GM23338 (cell line): ENCODE measurements around the gene TMEM154.

Experiments
- CREB1 ChIP-seq: fragments of 250-450 bp; sonication (Bioruptor Pico); IDR thresholded peaks from 2 replicates; pipeline ENCODE4 v1.5.0; 2020; ENCODE audit warnings: low read depth, mild to moderate bottlenecking, moderate library complexity
- EZH2 ChIP-seq: fragments of 200-600 bp; sonication (generic); IDR thresholded peaks from one replicate; pipeline ENCODE4 v1.8.0; 2017; ENCODE audit warnings: antibody characterized with exemption, mild to moderate bottlenecking, low read depth; ENCODE audit not compliant: unreplicated experiment
- EZH2phosphoT487 ChIP-seq: fragments of 200-600 bp; sonication (generic); IDR thresholded peaks from one replicate; pipeline ENCODE4 v1.8.1; 2018; ENCODE audit warnings: antibody characterized with exemption; ENCODE audit not compliant: unreplicated experiment
- NANOG ChIP-seq: IDR thresholded peaks from 2 replicates; pipeline ENCODE4 v1.6.1; 2016; ENCODE audit warnings: antibody characterized with exemption, borderline replicate concordance
- POLR2AphosphoS5 ChIP-seq: IDR thresholded peaks from 2 replicates; pipeline ENCODE4 v1.6.1; 2016; ENCODE audit warnings: antibody characterized with exemption, low read depth
- REST ChIP-seq: IDR thresholded peaks from one replicate; pipeline ENCODE4 v1.6.1; 2018; ENCODE audit warnings: antibody characterized with exemption; ENCODE audit not compliant: unreplicated experiment
- TF ChIP-seq, protein P1 (sequence below), 2 experiments: fragments of 200-600 bp in 1 of 2; sonication (generic) in 1 of 2; conservative IDR thresholded peaks; 2 replicates each; pipeline versions ENCODE4 v1.5.1 to v1.6.1; 2016 to 2017; ENCODE audit warnings: antibody characterized with exemption in 2 of 2, low read depth in 2 of 2, mild to moderate bottlenecking in 2 of 2, moderate library complexity in 1 of 2
- TF ChIP-seq, protein P2 (sequence below): IDR thresholded peaks from 2 replicates; pipeline ENCODE4 v1.6.1; 2016; ENCODE audit warnings: antibody characterized with exemption

DNA sequence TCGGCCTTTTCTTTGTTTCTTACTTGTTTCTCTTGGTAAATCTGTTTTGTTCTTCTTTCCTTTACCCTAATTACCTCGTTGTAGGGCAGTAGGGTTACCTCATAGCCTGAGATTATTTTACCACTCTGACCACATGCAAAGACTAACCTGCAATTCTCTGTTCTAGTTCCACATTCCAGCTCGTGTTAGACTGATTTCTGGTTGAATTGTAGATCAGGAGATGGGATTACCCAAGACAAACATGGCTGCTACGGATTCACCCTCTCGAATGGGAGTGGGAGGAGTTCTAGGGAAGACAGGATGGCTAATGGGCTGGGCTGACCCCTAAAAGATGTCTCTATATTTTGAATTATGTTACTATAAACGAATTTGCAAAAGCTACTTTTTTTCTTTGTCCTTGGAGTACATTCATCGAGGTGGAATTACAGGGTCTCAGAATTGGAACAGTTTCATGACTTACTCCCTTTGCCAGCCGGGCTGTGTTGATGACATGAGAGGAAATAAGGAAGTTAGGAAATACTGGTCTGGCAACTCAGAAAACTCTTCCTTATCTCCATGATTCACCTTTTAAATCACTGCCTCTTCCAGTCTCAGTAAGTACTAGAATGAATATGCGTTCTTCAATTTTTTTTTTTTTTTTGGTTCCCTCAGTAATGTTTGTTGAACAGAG lies 107.2 kb downstream of the TMEM154 start:
- no peak for TF ChIP-seq CREB1
- TF ChIP-seq EZH2 = no peak
- TF ChIP-seq, protein P1, sequence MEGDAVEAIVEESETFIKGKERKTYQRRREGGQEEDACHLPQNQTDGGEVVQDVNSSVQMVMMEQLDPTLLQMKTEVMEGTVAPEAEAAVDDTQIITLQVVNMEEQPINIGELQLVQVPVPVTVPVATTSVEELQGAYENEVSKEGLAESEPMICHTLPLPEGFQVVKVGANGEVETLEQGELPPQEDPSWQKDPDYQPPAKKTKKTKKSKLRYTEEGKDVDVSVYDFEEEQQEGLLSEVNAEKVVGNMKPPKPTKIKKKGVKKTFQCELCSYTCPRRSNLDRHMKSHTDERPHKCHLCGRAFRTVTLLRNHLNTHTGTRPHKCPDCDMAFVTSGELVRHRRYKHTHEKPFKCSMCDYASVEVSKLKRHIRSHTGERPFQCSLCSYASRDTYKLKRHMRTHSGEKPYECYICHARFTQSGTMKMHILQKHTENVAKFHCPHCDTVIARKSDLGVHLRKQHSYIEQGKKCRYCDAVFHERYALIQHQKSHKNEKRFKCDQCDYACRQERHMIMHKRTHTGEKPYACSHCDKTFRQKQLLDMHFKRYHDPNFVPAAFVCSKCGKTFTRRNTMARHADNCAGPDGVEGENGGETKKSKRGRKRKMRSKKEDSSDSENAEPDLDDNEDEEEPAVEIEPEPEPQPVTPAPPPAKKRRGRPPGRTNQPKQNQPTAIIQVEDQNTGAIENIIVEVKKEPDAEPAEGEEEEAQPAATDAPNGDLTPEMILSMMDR (conservative IDR thresholded peaks at IDR 0.05; ENCODE audit: low read depth in 2 of 2) = no peak
- TF ChIP-seq POLR2AphosphoS5 = no peak
- no peak for TF ChIP-seq REST
- no peak for TF ChIP-seq EZH2phosphoT487
- no peak for TF ChIP-seq NANOG
- TF ChIP-seq, protein P2, sequence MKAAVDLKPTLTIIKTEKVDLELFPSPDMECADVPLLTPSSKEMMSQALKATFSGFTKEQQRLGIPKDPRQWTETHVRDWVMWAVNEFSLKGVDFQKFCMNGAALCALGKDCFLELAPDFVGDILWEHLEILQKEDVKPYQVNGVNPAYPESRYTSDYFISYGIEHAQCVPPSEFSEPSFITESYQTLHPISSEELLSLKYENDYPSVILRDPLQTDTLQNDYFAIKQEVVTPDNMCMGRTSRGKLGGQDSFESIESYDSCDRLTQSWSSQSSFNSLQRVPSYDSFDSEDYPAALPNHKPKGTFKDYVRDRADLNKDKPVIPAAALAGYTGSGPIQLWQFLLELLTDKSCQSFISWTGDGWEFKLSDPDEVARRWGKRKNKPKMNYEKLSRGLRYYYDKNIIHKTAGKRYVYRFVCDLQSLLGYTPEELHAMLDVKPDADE = no peak
